Measurements from ENCODE around the gene NGLY1. TPM values are rescaled to one million over a fixed set of nuclear protein-coding genes. Genes with fewer than 3 reads are reported as not detected.

Gene NGLY1
- total RNA-seq, 1 donor from 2014 or later: 29.9 TPM

- DNase-seq (ENCODE audit: low read depth, low spot score): no peak
- no peak for TF ChIP-seq CTCF (conservative IDR thresholded peaks at IDR 0.05)
- no peaks in the 10 kb centered on the region for H3K4me1 Mint-ChIP-seq
- H3K27ac Mint-ChIP-seq (ENCODE audit: unreplicated experiment): no peak overlapping the region
- no peak overlapping the region for H3K4me3 Mint-ChIP-seq
- peaks cover 21% of the 10 kb centered on the region for H3K9me3 Mint-ChIP-seq
- H3K27me3 Mint-ChIP-seq (ENCODE audit: low read depth): no peaks in the 10 kb centered on the region
- H3K36me3 Mint-ChIP-seq (ENCODE audit: low read depth): peaks cover 62% of the 10 kb centered on the region
These were observed 7.3 kb downstream of the NGLY1 start for GRCh38 chr3:25775936-25776335.

GRCh38 chr3:25768851-25769250 lies 14.4 kb downstream of the NGLY1 start:
- TF ChIP-seq CTCF (conservative IDR thresholded peaks at IDR 0.05): no peak
- Mint-ChIP-seq H3K27ac (ENCODE audit: unreplicated experiment) (no peak overlapping the region), H3K36me3 (ENCODE audit: low read depth) (peaks cover 45% of the 10 kb centered on the region), H3K9me3 (peaks cover 19% of the 10 kb centered on the region), H3K4me3 (no peak overlapping the region), H3K4me1 (no peaks in the 10 kb centered on the region), H3K27me3 (ENCODE audit: low read depth) (no peaks in the 10 kb centered on the region)
- DNase-seq (ENCODE audit: low read depth, low spot score): no peak

GRCh38 chr3:25751725-25752124 lies 31.5 kb downstream of the NGLY1 start:
- TF ChIP-seq CTCF (conservative IDR thresholded peaks at IDR 0.05): no peak
- Mint-ChIP-seq H3K4me3 (no peak overlapping the region), H3K36me3 (ENCODE audit: low read depth) (peaks cover 12% of the 10 kb centered on the region), H3K9me3 (no peaks in the 10 kb centered on the region), H3K27me3 (ENCODE audit: low read depth) (no peaks in the 10 kb centered on the region), H3K27ac (ENCODE audit: unreplicated experiment) (peak overlapping the region; percentile 59), H3K4me1 (peaks cover 7% of the 10 kb centered on the region)
- no peak for DNase-seq (ENCODE audit: low read depth, low spot score)

- no peak for DNase-seq (ENCODE audit: low read depth, low spot score)
- Mint-ChIP-seq H3K4me1 (peaks cover 7% of the 10 kb centered on the region), H3K27ac (ENCODE audit: unreplicated experiment) (no peak overlapping the region), H3K27me3 (ENCODE audit: low read depth) (no peaks in the 10 kb centered on the region), H3K9me3 (no peaks in the 10 kb centered on the region), H3K4me3 (no peak overlapping the region), H3K36me3 (ENCODE audit: low read depth) (peaks cover 12% of the 10 kb centered on the region)
- no peak for TF ChIP-seq CTCF (conservative IDR thresholded peaks at IDR 0.05)
These were observed 32.2 kb downstream of the NGLY1 start for GRCh38 chr3:25751048-25751447.

- no peak for DNase-seq (ENCODE audit: low read depth, low spot score)
- Mint-ChIP-seq H3K27ac (ENCODE audit: unreplicated experiment) (no peak overlapping the region), H3K4me1 (peaks cover 7% of the 10 kb centered on the region), H3K4me3 (no peak overlapping the region), H3K9me3 (no peaks in the 10 kb centered on the region), H3K27me3 (ENCODE audit: low read depth) (no peaks in the 10 kb centered on the region), H3K36me3 (ENCODE audit: low read depth) (peaks cover 27% of the 10 kb centered on the region)
- TF ChIP-seq CTCF (conservative IDR thresholded peaks at IDR 0.05): no peak
These were observed 34.1 kb downstream of the NGLY1 start for GRCh38 chr3:25749031-25749581.

Data from neural crest cell (in vitro differentiated cells).